WTC11 (cell line): ENCODE measurements around the gene TIMM8A. TPM values are rescaled to one million over a fixed set of nuclear protein-coding genes. Genes with fewer than 3 reads are reported as not detected.

Experiments used
- ATAC-seq: fragments of 200-7000 bp; cut with Tn5 transposase; 2 replicates; pipeline ENCODE4 v1.10.0; 2021; ENCODE audit warnings: mild to moderate bottlenecking, moderate library complexity
- CTCF ChIA-PET: fragments of 300-600 bp; sonication (Branson Sonifier 250); formaldehyde crosslinking; loops from one replicate; lab custom pipeline; 2021; ENCODE audit warnings: antibody characterized with exemption; lab: Charles Lee
- POLR2A ChIA-PET: fragments of 350-600 bp; sonication (Branson Sonifier 250); formaldehyde crosslinking; loops from one replicate; lab custom pipeline; 2021; ENCODE audit warnings: antibody characterized with exemption; lab: Charles Lee
- DNase-seq: peaks from one replicate; pipeline ENCODE4 v3.0.0; 2021; ENCODE audit warnings: low spot score
- H3K27ac Mint-ChIP-seq: 2 replicates; pipeline ENCODE4 v1.8.0; 2021; ENCODE audit warnings: mixed read lengths
- H3K27me3 Mint-ChIP-seq: 2 replicates; pipeline ENCODE4 v1.8.0; 2021; ENCODE audit warnings: low read depth, mild to moderate bottlenecking, moderate library complexity, mixed read lengths
- H3K36me3 Mint-ChIP-seq: 2 replicates; pipeline ENCODE4 v1.8.0; 2021; ENCODE audit warnings: mixed read lengths
- H3K4me1 Mint-ChIP-seq: 2 replicates; pipeline ENCODE4 v1.8.0; 2022; ENCODE audit warnings: mixed read lengths
- H3K4me3 Mint-ChIP-seq: 2 replicates; pipeline ENCODE4 v1.8.0; 2021; ENCODE audit warnings: mild to moderate bottlenecking, moderate library complexity, mixed read lengths
- H3K9me3 Mint-ChIP-seq: 2 replicates; pipeline ENCODE4 v1.8.0; 2021; ENCODE audit warnings: mixed read lengths
- CREM ChIP-seq: sonication (generic); formaldehyde crosslinking; IDR thresholded peaks from 2 replicates; pipeline ENCODE4 v1.8.1; 2022; ENCODE audit warnings: mild to moderate bottlenecking, missing genetic modification reagents, moderate library complexity
- FOXP1 ChIP-seq: sonication (generic); formaldehyde crosslinking; IDR thresholded peaks from 2 replicates; pipeline ENCODE4 v1.8.0; 2022; ENCODE audit warnings: missing genetic modification reagents, mild to moderate bottlenecking, moderate library complexity, borderline replicate concordance
- GABPB1 ChIP-seq: sonication (generic); formaldehyde crosslinking; IDR thresholded peaks from 2 replicates; pipeline ENCODE4 v1.8.1; 2023; ENCODE audit warnings: mild to moderate bottlenecking, missing genetic modification reagents
- GTF2I ChIP-seq: fragments of 250-450 bp; sonication (Bioruptor Pico); conservative IDR thresholded peaks from 2 replicates; pipeline ENCODE4 v1.4.0; 2021; ENCODE audit warnings: mild to moderate bottlenecking
- HMGA2 ChIP-seq: fragments of 250-450 bp; sonication (Bioruptor Pico); IDR thresholded peaks from 2 replicates; pipeline ENCODE4 v1.4.0; 2021; ENCODE audit warnings: mild to moderate bottlenecking, moderate library complexity
- NFATC4 ChIP-seq: fragments of 250-450 bp; sonication (Bioruptor Pico); IDR thresholded peaks from 2 replicates; pipeline ENCODE4 v1.9.0; 2021; ENCODE audit warnings: mild to moderate bottlenecking
- NR3C1 ChIP-seq: sonication (generic); formaldehyde crosslinking; conservative IDR thresholded peaks from 2 replicates; pipeline ENCODE4 v1.8.1; 2023; ENCODE audit warnings: low read depth, mild to moderate bottlenecking, missing genetic modification reagents
- RORB ChIP-seq: fragments of 250-450 bp; sonication (Bioruptor Pico); IDR thresholded peaks from 2 replicates; pipeline ENCODE4 v1.9.0; 2021; ENCODE audit warnings: mild to moderate bottlenecking
- TEAD1 ChIP-seq: sonication (generic); formaldehyde crosslinking; IDR thresholded peaks from 2 replicates; pipeline ENCODE4 v1.8.0; 2022; ENCODE audit warnings: mild to moderate bottlenecking, missing genetic modification reagents
- ZNF232 ChIP-seq: sonication (generic); formaldehyde crosslinking; IDR thresholded peaks from 2 replicates; pipeline ENCODE4 v1.8.0; 2022; ENCODE audit warnings: mild to moderate bottlenecking, missing genetic modification reagents
- ZNF416 ChIP-seq: fragments of 250-450 bp; sonication (Bioruptor Pico); IDR thresholded peaks from 2 replicates; pipeline ENCODE4 v1.9.0; 2021; ENCODE audit warnings: mild to moderate bottlenecking, inconsistent platforms
- ZNF671 ChIP-seq: fragments of 250-450 bp; sonication (Bioruptor Pico); IDR thresholded peaks from 2 replicates; pipeline ENCODE4 v1.8.0; 2021; ENCODE audit warnings: mild to moderate bottlenecking
- total RNA-seq: library from RNA; stranded (reverse); gene quantifications from 3 replicates; pipeline ENCODE4 v1.2.3, GENCODE V29; 2021
- TF ChIP-seq, protein P1 (sequence below): fragments of 250-450 bp; sonication (Bioruptor Pico); conservative IDR thresholded peaks from 2 replicates; pipeline ENCODE4 v1.9.0; 2021; ENCODE audit warnings: mild to moderate bottlenecking
- TF ChIP-seq, protein P2 (sequence below): fragments of 250-450 bp; sonication (Bioruptor Pico); IDR thresholded peaks from 2 replicates; pipeline ENCODE4 v1.9.0; 2021; ENCODE audit warnings: mild to moderate bottlenecking
- TF ChIP-seq, protein P3 (sequence below): fragments of 250-450 bp; sonication (Bioruptor Pico); IDR thresholded peaks from 2 replicates; pipeline ENCODE4 v1.8.0; 2021; ENCODE audit warnings: mild to moderate bottlenecking
- TF ChIP-seq, protein P4 (sequence below): fragments of 250-450 bp; sonication (Bioruptor Pico); IDR thresholded peaks from 2 replicates; pipeline ENCODE4 v1.9.0; 2021; ENCODE audit warnings: mild to moderate bottlenecking
- TF ChIP-seq, protein P5 (sequence below): fragments of 250-450 bp; sonication (Bioruptor Pico); IDR thresholded peaks from 2 replicates; pipeline ENCODE4 v1.9.0; 2021; ENCODE audit warnings: mild to moderate bottlenecking, borderline replicate concordance
- TF ChIP-seq, protein P6 (sequence below): sonication (generic); formaldehyde crosslinking; IDR thresholded peaks from 2 replicates; pipeline ENCODE4 v1.8.1; 2023; ENCODE audit warnings: mild to moderate bottlenecking, missing genetic modification reagents, moderate library complexity
- TF ChIP-seq, protein P7 (sequence below): sonication (generic); formaldehyde crosslinking; IDR thresholded peaks from 2 replicates; pipeline ENCODE4 v1.8.0; 2022; ENCODE audit warnings: mild to moderate bottlenecking, missing genetic modification reagents

TIMM8A gene
- total RNA-seq, 1 experiment from 2014 or later, result 31.8 TPM

DNA sequence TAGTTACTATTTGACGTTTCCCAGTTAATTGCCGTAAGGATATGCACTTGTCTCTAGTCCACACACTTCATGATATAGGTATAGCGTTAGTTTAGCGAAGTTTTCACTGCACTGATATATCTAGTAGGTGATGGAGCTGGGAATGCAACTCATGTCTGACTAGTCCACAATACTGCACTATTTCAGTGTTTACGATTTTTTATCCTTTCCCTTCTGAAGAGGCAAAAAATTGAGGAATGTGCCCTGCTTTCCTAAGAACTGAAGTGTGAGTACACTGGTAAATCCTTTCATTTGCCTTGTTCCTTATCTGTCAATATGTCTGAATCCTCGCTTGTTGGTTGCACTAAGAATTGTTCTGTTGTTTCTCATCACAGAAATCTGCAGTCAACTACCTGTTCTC, 43.3 kb upstream of the TIMM8A start (continued):
- TF ChIP-seq, protein P1, sequence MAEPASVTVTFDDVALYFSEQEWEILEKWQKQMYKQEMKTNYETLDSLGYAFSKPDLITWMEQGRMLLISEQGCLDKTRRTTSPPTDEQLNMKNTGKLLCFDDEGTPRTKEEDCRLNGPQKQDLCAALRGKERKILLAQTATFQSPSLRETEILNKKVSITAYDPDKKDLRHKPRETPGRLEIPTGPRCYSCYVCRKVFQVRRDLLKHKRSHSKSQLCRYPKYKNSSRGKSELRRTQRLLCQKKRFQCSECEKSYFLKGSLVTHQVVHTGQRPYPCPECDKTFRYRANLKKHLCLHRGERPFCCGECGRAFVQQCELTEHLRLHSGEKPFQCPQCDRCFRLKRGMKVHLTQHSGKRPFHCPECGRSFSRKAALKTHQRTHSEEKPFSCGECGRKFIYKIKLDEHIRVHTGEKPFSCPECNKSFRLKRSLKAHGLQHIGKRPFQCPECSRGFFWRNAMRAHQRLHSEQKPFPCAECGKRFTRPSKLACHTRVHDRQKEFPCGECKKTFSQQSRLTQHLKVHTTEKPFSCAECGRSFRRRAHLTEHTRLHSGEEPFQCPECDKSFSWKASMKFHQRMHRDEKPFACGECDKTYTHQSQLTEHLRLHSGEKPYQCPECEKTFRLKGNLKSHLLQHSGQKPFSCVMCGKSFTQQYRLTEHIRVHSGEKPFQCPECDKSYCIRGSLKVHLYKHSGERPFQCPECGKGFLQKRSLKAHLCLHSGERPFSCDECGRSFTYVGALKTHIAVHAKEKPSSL (CRISPR knock-in tag), result no peak

DNA sequence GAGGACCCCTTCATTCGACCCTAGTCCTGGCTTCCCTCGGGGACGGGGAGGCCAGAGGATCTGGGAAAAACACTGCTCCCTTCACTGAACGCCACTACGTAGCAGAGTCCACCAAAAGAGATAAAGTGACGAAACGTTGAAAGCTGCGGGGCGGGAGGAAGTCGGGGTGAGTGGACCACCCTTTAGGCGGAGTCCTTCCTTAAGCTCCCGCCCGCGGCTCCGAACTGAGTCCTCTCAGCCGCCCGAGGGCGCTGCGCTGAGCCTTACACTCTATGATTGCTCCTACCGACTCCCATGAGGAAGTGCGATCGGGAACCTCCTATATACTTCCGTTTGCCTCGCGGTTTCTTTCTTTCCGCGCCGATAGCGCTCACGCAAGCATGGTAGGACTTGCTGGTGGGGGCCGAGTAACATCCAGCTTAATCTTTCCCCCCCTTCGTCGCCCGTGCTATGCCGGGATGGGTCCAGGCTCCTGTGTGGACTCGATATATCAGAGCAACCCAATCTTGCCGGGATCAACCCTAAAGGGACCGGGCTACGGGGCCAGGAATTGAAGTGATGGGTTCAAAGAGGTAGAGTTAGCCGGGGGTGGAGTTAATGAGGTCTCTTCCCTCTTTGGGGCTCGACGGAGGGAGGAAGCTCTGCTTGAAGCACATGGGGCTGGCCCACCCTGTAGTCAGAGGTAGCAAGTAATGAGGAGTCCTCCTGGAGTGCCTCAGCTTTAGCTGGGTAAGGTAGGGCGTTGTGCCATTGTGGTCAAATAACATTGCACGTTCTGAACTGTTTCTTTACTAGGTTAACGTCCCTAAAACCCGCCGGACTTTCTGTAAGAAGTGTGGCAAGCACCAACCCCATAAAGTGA, 42.4 kb upstream of the TIMM8A start, which contains the start of gene RPL36A:
RPL36A (plus strand) TSS at position 348 of the 862 bp plus-strand sequence; CDS start at position 381, 33 bp downstream.
- Mint-ChIP-seq H3K27ac (peak within 1 kb of the TSS; percentile 97), H3K4me1 (peaks cover 19% of the 10 kb centered on the region), H3K4me3 (peak within 1 kb of the TSS; percentile 92), H3K9me3 (no peaks in the 10 kb centered on the region), H3K27me3 (no peaks in the 10 kb centered on the region), H3K36me3 (peaks cover 42% of the 10 kb centered on the region)
- ChIA-PET CTCF (interaction anchor here (0.7 to 1.2 kb wide), 4 partner anchors 13 to 42 kb away, joined by 3 to 4 read pairs (median 3); partner anchors contain the start of gene TIMM8A), POLR2A (interaction anchor here (0.6 to 1.2 kb wide), 8 partner anchors 13 to 43 kb away, joined by 3 to 8 read pairs (median 4); partner anchors contain the start of genes GLA, HNRNPH2 and TIMM8A)
- peak; percentile 84 for DNase-seq
- peak; percentile 94 for ATAC-seq
- TF ChIP-seq, protein P2, sequence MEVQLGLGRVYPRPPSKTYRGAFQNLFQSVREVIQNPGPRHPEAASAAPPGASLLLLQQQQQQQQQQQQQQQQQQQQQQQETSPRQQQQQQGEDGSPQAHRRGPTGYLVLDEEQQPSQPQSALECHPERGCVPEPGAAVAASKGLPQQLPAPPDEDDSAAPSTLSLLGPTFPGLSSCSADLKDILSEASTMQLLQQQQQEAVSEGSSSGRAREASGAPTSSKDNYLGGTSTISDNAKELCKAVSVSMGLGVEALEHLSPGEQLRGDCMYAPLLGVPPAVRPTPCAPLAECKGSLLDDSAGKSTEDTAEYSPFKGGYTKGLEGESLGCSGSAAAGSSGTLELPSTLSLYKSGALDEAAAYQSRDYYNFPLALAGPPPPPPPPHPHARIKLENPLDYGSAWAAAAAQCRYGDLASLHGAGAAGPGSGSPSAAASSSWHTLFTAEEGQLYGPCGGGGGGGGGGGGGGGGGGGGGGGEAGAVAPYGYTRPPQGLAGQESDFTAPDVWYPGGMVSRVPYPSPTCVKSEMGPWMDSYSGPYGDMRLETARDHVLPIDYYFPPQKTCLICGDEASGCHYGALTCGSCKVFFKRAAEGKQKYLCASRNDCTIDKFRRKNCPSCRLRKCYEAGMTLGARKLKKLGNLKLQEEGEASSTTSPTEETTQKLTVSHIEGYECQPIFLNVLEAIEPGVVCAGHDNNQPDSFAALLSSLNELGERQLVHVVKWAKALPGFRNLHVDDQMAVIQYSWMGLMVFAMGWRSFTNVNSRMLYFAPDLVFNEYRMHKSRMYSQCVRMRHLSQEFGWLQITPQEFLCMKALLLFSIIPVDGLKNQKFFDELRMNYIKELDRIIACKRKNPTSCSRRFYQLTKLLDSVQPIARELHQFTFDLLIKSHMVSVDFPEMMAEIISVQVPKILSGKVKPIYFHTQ (CRISPR knock-in tag), result peak; percentile 91
- TF ChIP-seq RORB (CRISPR knock-in tag) (no peak), GTF2I (CRISPR knock-in tag) (no peak), HMGA2 (CRISPR knock-in tag) (no peak), ZNF416 (CRISPR knock-in tag) (peak; percentile 92; the same call in 1 of the 2 replicates), TEAD1 (CRISPR knock-in tag) (no peak), FOXP1 (CRISPR knock-in tag) (no peak), GABPB1 (CRISPR knock-in tag) (peak; percentile 59), NFATC4 (CRISPR knock-in tag) (peak; percentile 88), ZNF232 (CRISPR knock-in tag) (no peak), ZNF671 (CRISPR knock-in tag) (peak; percentile 91; the same call in 1 of the 2 replicates), NR3C1 (CRISPR knock-in tag) (no peak), CREM (CRISPR knock-in tag) (0 out of 2 replicates have a peak, but pooled peaks have one; percentile 20)
- TF ChIP-seq, protein P3, sequence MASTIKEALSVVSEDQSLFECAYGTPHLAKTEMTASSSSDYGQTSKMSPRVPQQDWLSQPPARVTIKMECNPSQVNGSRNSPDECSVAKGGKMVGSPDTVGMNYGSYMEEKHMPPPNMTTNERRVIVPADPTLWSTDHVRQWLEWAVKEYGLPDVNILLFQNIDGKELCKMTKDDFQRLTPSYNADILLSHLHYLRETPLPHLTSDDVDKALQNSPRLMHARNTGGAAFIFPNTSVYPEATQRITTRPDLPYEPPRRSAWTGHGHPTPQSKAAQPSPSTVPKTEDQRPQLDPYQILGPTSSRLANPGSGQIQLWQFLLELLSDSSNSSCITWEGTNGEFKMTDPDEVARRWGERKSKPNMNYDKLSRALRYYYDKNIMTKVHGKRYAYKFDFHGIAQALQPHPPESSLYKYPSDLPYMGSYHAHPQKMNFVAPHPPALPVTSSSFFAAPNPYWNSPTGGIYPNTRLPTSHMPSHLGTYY, result peak; percentile 92
- TF ChIP-seq, protein P1 (CRISPR knock-in tag), result peak; percentile 93
- TF ChIP-seq, protein P4, sequence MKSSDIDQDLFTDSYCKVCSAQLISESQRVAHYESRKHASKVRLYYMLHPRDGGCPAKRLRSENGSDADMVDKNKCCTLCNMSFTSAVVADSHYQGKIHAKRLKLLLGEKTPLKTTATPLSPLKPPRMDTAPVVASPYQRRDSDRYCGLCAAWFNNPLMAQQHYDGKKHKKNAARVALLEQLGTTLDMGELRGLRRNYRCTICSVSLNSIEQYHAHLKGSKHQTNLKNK (CRISPR knock-in tag), result no peak
- TF ChIP-seq, protein P5, sequence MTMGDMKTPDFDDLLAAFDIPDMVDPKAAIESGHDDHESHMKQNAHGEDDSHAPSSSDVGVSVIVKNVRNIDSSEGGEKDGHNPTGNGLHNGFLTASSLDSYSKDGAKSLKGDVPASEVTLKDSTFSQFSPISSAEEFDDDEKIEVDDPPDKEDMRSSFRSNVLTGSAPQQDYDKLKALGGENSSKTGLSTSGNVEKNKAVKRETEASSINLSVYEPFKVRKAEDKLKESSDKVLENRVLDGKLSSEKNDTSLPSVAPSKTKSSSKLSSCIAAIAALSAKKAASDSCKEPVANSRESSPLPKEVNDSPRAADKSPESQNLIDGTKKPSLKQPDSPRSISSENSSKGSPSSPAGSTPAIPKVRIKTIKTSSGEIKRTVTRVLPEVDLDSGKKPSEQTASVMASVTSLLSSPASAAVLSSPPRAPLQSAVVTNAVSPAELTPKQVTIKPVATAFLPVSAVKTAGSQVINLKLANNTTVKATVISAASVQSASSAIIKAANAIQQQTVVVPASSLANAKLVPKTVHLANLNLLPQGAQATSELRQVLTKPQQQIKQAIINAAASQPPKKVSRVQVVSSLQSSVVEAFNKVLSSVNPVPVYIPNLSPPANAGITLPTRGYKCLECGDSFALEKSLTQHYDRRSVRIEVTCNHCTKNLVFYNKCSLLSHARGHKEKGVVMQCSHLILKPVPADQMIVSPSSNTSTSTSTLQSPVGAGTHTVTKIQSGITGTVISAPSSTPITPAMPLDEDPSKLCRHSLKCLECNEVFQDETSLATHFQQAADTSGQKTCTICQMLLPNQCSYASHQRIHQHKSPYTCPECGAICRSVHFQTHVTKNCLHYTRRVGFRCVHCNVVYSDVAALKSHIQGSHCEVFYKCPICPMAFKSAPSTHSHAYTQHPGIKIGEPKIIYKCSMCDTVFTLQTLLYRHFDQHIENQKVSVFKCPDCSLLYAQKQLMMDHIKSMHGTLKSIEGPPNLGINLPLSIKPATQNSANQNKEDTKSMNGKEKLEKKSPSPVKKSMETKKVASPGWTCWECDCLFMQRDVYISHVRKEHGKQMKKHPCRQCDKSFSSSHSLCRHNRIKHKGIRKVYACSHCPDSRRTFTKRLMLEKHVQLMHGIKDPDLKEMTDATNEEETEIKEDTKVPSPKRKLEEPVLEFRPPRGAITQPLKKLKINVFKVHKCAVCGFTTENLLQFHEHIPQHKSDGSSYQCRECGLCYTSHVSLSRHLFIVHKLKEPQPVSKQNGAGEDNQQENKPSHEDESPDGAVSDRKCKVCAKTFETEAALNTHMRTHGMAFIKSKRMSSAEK (CRISPR knock-in tag), result peak; percentile 41; the same call in 1 of the 2 replicates
- TF ChIP-seq, protein P6, sequence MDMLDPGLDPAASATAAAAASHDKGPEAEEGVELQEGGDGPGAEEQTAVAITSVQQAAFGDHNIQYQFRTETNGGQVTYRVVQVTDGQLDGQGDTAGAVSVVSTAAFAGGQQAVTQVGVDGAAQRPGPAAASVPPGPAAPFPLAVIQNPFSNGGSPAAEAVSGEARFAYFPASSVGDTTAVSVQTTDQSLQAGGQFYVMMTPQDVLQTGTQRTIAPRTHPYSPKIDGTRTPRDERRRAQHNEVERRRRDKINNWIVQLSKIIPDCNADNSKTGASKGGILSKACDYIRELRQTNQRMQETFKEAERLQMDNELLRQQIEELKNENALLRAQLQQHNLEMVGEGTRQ (CRISPR knock-in tag), result no peak
- TF ChIP-seq, protein P7, sequence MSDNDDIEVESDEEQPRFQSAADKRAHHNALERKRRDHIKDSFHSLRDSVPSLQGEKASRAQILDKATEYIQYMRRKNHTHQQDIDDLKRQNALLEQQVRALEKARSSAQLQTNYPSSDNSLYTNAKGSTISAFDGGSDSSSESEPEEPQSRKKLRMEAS (CRISPR knock-in tag), result peak; percentile 82
